HG02623 (cell line): ENCODE data around the gene SLCO1B3.
"Not testable (repeated sequence)": the region's sequence is repeated elsewhere in the genome, so short reads cannot be mapped to it uniquely, and the experiment has no call there.

Experiments
- ATAC-seq: cut with Tn5 transposase; IDR thresholded peaks from one replicate; pipeline ENCODE4 v1.9.1; 2021; ENCODE audit warnings: moderate library complexity; ENCODE audit not compliant: unreplicated experiment

The SLCO1B3 gene

DNA sequence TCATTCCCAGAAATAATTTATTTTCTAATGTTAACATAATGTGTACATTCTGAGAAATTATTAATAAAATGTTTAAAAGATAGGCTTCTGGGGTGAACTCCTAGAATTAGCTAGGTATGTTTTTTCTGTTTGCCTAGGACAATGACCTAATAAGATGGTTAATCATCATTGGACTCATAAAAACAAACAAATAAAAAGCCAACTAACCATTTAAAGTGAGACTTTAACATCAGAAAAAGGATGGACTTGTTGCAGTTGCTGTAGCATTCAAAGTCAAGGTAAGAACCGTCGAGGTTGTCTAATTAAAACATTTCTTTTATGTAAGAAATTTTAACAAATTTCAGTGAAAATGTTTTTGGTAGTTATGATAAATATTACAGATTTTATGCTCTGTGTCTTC is at the start of gene SLCO1B3:
TSS of gene SLCO1B3 (plus strand) at position 219 of the 400 bp plus-strand sequence. CDS start 5,034 bp downstream, outside the sequence.
- no peak for ATAC-seq

DNA sequence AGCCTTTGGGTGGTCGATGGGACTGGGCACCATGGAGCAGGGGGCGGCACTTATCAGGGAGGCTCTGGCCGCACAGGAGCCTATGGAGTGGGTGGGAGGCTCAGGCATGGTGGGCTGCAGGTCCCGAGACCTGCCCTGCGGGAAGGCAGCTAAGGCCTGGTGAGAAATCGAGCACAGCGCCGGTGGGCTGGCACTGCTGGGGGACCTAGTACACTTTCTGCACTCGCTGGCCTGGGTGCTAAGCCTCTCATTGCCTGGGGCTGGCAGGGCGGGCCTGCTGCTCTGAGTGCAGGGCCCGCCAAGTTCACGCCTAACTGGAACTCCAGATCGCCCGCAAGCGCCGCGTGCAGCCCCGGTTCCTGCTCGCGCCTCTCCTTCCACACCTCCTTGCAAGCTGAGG is 33.1 kb upstream of the SLCO1B3 start:
- ATAC-seq, result no peak

DNA sequence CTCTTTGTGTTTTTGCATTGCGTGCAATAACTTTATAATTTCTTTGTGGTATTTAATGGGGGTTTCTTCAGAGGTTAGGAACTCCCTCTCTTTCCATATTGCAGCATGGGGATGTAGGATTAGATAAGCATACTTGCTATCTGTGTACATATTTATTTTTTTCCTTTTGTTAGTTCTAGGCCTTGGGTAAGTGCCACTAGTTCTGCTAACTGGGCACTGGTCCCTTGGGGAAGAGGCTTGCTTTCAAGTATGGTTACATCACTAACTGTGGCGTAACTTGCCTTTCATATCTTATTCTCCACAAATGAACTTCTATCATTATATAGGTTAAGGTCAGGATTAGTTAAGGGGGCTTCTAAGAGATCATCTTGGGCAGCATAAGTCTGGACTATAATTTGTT is 31.5 kb upstream of the SLCO1B3 start:
- no peak for ATAC-seq

GRCh38 chr12:20779971-20780370 is 30.5 kb upstream of the SLCO1B3 start:
- ATAC-seq, result not testable (repeated sequence)

- not testable (repeated sequence) for ATAC-seq
Measured at GRCh38 chr12:20783796-20784357, 26.6 kb upstream of the SLCO1B3 start.

DNA sequence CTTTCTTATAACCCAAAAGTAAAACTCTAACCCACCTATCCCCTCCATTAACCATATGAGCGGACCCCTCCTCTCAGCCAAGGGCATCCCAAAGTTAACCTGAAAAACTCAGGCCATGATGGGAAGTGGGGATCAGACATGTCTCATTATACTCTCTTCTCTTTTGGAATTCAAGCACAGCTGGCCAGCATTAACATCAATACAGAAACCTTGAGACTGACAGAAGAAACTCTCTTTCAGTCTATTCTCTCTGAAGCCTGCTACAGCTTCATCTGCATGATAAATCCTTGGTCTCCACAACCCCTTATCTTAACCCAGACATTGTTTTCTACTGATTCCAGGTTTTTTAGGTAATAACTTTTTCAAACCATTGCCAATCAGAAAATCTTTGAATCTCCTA is 17.5 kb upstream of the SLCO1B3 start:
- ATAC-seq, result no peak

DNA sequence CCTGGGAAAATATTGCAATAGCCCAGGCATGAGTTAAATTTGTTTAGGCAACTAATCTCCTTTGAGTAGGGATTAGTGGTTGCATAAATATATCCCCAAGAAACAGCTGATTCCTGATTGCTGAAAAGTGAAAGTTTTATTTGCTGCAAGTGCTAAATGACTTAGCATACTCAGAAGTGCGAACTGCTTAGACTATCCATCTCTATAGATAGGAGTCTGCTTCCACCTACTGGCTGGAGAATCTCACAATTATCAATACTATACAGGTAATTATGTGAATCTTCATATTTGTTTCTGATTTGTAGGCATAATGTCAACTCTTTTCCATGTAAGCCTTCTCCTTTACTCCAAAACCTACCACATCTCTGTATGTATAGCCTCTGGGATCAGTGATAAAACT is 12.0 kb upstream of the SLCO1B3 start:
- ATAC-seq, result no peak

GRCh38 chr12:20800160-20800559 is 10.3 kb upstream of the SLCO1B3 start:
- ATAC-seq, result no peak

- no peak for ATAC-seq
Measured at GRCh38 chr12:20801035-20801434, 9.5 kb upstream of the SLCO1B3 start.

DNA sequence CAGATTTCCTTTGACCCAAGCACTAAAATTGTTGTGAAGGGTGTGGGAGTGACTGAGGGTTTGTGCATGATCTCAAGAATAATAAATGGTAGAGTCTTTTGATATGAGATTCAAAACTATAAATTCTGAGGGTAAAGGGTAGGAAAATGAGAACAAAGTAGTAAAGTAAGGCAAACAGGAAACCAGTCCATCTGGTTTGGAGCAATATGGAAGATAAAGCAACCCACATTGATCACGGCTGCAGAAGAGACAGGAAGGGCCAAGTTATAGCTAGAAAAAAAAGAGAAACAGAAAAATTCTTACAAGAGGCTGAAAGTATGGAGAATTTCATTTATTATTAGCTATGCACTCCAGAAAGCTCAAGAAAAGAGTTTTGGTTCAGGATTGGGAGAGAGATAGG is 4.6 kb upstream of the SLCO1B3 start:
- no peak for ATAC-seq

DNA sequence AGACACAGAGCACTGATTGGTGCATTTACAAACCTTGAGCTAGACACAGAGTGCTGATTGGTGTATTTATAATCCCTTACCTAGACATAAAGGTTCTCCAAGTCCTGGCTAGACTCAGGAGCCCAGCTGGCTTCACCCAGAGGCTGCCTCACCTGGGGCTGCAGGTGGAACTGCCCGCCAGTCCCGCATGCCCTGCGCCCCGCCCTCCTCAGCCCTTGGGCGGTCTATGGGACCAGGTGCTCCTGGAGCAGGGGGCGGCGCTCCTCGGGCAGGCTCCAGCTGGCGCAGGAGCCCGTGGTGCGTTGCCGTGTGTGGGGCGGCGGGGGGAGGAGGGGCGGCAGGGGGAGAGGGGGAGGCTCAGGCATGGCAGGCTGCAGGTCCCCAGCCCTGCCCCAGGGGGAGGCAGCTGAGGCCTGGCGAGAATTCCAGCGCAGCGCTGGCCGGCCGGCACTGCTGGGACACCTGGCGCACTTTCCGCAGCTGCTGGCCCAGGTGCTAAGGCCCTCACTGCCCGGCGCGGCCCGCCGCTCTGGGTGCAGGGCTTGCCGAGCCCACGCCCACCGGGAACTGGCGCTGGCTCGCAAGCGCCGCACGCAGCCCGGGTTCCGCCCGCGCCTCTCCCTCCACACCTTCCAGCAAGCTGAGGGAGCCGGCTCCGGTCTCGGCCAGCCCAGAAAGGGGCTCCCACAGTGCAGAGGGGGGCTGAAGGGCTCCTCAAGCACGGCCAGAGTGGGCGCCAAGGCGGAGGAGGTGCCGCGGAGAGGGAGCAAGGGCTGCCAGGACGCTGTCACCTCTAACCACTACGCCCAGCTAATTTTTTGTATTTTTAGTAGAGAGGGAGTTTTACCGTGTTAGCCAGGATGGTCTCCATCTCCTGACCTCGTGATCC is 3.1 kb upstream of the SLCO1B3 start:
- ATAC-seq, result no peak

- no peak for ATAC-seq
Measured at GRCh38 chr12:20808521-20808920, 2.0 kb upstream of the SLCO1B3 start.

DNA sequence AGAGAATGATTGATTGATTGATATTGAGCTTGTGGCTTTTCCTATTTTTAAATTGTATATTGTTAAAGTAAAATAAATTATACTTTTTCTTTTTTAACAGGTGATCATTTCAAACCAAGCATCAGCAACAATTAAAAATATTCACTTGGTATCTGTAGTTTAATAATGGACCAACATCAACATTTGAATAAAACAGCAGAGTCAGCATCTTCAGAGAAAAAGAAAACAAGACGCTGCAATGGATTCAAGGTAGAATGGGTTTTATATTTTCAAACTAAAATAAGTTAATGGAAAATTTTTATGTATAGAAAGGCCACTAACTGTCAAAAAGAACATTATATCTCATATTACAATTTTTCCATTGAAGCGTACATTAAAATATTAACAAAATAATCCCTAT is 5.1 kb downstream of the SLCO1B3 start:
- no peak for ATAC-seq

DNA sequence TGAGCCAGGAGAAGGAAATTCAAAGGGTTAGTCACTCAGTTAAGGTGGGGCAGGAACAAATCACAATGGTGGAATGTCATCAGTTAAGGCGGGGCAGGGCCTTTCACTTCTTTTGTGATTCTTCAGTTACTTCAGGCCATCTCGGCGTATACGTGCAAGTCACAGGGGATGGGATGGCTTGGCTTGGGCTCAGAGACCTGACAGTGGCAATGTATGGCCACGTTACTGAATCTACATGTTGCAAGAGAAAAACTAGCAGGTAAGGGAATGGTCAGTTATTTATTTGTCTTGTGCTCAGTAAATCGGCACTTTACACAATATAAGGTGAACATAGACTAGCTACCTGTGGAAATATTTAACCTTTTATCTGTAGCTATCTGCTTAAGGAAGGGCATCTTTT is 11.9 kb downstream of the SLCO1B3 start:
- no peak for ATAC-seq

- no peak for ATAC-seq
Measured at GRCh38 chr12:20822925-20823324, 12.4 kb downstream of the SLCO1B3 start.

- ATAC-seq, result no peak
Measured at GRCh38 chr12:20829919-20830318, 19.4 kb downstream of the SLCO1B3 start.

GRCh38 chr12:20830456-20830855 is 20.0 kb downstream of the SLCO1B3 start:
- ATAC-seq, result no peak

DNA sequence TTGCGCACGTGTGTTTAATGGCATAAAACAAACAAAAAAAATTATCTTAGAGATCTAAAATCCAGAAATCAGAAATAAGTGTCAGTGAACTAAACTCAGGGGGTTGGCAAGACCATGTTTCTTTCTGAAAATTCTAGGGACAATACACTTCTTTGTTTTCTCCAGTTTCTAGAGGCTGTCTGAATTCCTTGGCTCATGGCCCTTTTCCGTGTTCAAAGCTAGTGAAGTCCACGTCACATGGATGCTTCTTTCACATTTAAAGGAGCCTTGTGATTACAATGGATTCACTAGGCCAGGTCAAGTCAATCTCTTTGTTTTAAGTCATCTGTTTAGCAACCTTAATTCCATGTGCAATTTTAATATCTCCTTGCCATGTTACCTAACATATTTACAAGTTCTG is 22.4 kb downstream of the SLCO1B3 start:
- ATAC-seq, result no peak

- no peak for ATAC-seq
Measured at GRCh38 chr12:20852649-20853048, 42.1 kb downstream of the SLCO1B3 start.

GRCh38 chr12:20863056-20863455 is 52.6 kb downstream of the SLCO1B3 start:
- ATAC-seq, result no peak

- ATAC-seq, result no peak
Measured at GRCh38 chr12:20865873-20866272, 55.4 kb downstream of the SLCO1B3 start.

- ATAC-seq, result peak; percentile 52
Measured at GRCh38 chr12:20868277-20868676, 57.8 kb downstream of the SLCO1B3 start.
